Transverse colon (tissue), 4 donors: ENCODE results near the gene ARHGAP40.

Source experiments
- CTCF ChIP-seq, 5 experiments: fragments of 200-600 bp in 3 of 5; fragments of 450-650 bp in 2 of 5; sonication (generic) in 3 of 5; IDR thresholded peaks; 1 replicate in 2 of 5; 2 replicates in 3 of 5; pipeline ENCODE4 v1.5.1; 2016 to 2017; ENCODE audit warnings: antibody characterized with exemption in 5 of 5, inconsistent platforms in 3 of 5, mild to moderate bottlenecking in 2 of 5, moderate library complexity in 1 of 5
- EP300 ChIP-seq: sonication (generic); formaldehyde crosslinking; IDR thresholded peaks from one replicate; pipeline ENCODE4 v1.6.1; 2017; ENCODE audit warnings: antibody characterized with exemption, low read depth
- POLR2A ChIP-seq: fragments of 450-650 bp; IDR thresholded peaks from one replicate; pipeline ENCODE4 v1.6.1; 2016; ENCODE audit warnings: antibody characterized with exemption, mild to moderate bottlenecking, moderate library complexity
- POLR2AphosphoS5 ChIP-seq, 3 donors: sonication (generic); formaldehyde crosslinking; IDR thresholded peaks; one replicate each; pipeline ENCODE4 v1.6.1; 2016; ENCODE audit warnings: antibody characterized with exemption in 3 of 3

GRCh38 chr20:38602185-38602581, 574 bp downstream of the ARHGAP40 start:
- TF ChIP-seq CTCF (IDR thresholded peaks at IDR 0.05) = no peak
- TF ChIP-seq POLR2A = no peak
- TF ChIP-seq POLR2AphosphoS5 (IDR thresholded peaks at IDR 0.05) = no peak
- TF ChIP-seq EP300 = no peak
